ENCODE measurements around the gene ZNF614. TPM values are rescaled to one million over a fixed set of nuclear protein-coding genes. Genes with fewer than 3 reads are reported as not detected.

Gene ZNF614
- total and polyA plus RNA-seq, 2 of the 13 experiments (the other 11 are each of a cell fraction or from before 2014, with no cell fraction given) = 13.0 to 22.8 TPM

GRCh38 chr19:52010674-52011073 lies 17.5 kb downstream of the ZNF614 start:
- Histone ChIP-seq H3K27me3 (ENCODE audit: control insufficient read depth in 1 of 2, insufficient read depth in 2 of 2, low read length in 2 of 2) (no peaks in the 10 kb centered on the region; a peak in 1 of 5 replicates), H3K4me1 (ENCODE audit: insufficient read depth, low read length) (peaks cover 18% of the 10 kb centered on the region), H3K9ac (ENCODE audit: insufficient read depth, low read depth, low read length) (no peak overlapping the region), H3K27ac (ENCODE audit: extremely low read length, insufficient read depth, low read length) (no peak overlapping the region), H3K4me3 (replicated peaks in 1 of 3; ENCODE audit: insufficient read depth in 1 of 3, low read depth in 2 of 3, low read length in 3 of 3) (no peak overlapping the region), H2AFZ (ENCODE audit: low read length) (no peak overlapping the region), H3K79me2 (ENCODE audit: insufficient read depth, low read length) (peaks cover 20% of the 10 kb centered on the region), H4K20me1 (ENCODE audit: insufficient read depth, low read length) (no peaks in the 10 kb centered on the region), H3K36me3 (replicated peaks in 1 of 2; ENCODE audit: control insufficient read depth in 1 of 2, insufficient read depth in 2 of 2, low read length in 2 of 2) (peaks cover 6 to 16% of the 10 kb centered on the region in 2 experiments; a peak in 4 of 5 replicates), H3K4me2 (ENCODE audit: low read depth, low read length) (no peak overlapping the region), H3K9me3 (ENCODE audit: low read length) (peaks cover 3% of the 10 kb centered on the region; the same call in 1 of the 2 replicates)
- CTCF ChIA-PET (ENCODE audit: low intra/inter-chr PET ratio, low total read pairs) = no interaction called here
- intact Hi-C loops (cut with micrococcal nuclease; ENCODE audit: unreplicated experiment) = no loop called here
- BruUV-seq (replicated peaks) = no TSS peak
- POLR2A ChIA-PET = interaction anchor here (1.2 kb wide), 1 partner anchor 18 kb away, joined by 4 read pairs; the partner anchor contains the start of gene ZNF614
- ATAC-seq = no peak
- in situ Hi-C loops (cut with HindIII; ENCODE audit: extremely low pct_ligation_motif_present, low pct_unique_long_range_greater_than_20kb) = no loop called here
- WGBS (ENCODE audit: low lambda C conversion rate) = 17% methylated on average over 1 of the region's 1 CpG
- no peak for DNase-seq (ENCODE audit: low spot score)
- FAIRE-seq = no peak
- TF ChIP-seq REPIN1 (CRISPR knock-in tag; IDR thresholded peaks at IDR 0.05; ENCODE audit: borderline replicate concordance, low read depth) = no peak
- TF ChIP-seq STAT5B (CRISPR knock-in tag; IDR thresholded peaks at IDR 0.05) = no peak
- no peak for TF ChIP-seq IRX3 (CRISPR knock-in tag; IDR thresholded peaks at IDR 0.05; ENCODE audit: borderline replicate concordance, low read depth)
- no peak for TF ChIP-seq FOXA1 (IDR thresholded peaks at IDR 0.05)
- TF ChIP-seq FOXA1 (CRISPR knock-in tag; IDR thresholded peaks at IDR 0.05) = peak; percentile 60
- no peak for TF ChIP-seq ZBTB8A (CRISPR knock-in tag; IDR thresholded peaks at IDR 0.05; ENCODE audit: borderline replicate concordance, low read depth)
- no peak for TF ChIP-seq MEIS2 (CRISPR knock-in tag; IDR thresholded peaks at IDR 0.05)
- no peak for TF ChIP-seq ZNF891 (CRISPR knock-in tag; IDR thresholded peaks at IDR 0.05)
- peak; percentile 89 for TF ChIP-seq ZNF7 (CRISPR knock-in tag; IDR thresholded peaks at IDR 0.05)
- no peak for TF ChIP-seq MAFG (CRISPR knock-in tag; IDR thresholded peaks at IDR 0.05)
- TF ChIP-seq CREBL2 (CRISPR knock-in tag; IDR thresholded peaks at IDR 0.05; ENCODE audit: borderline replicate concordance) = no peak
- no peak for TF ChIP-seq PPARG (CRISPR knock-in tag; conservative IDR thresholded peaks at IDR 0.05)
- peak; percentile 58 for TF ChIP-seq FOXA3 (CRISPR knock-in tag; IDR thresholded peaks at IDR 0.05)

Measured in HepG2 (cell line).